ENCODE measurements around the gene HOXD9.

Gene HOXD9

DNA sequence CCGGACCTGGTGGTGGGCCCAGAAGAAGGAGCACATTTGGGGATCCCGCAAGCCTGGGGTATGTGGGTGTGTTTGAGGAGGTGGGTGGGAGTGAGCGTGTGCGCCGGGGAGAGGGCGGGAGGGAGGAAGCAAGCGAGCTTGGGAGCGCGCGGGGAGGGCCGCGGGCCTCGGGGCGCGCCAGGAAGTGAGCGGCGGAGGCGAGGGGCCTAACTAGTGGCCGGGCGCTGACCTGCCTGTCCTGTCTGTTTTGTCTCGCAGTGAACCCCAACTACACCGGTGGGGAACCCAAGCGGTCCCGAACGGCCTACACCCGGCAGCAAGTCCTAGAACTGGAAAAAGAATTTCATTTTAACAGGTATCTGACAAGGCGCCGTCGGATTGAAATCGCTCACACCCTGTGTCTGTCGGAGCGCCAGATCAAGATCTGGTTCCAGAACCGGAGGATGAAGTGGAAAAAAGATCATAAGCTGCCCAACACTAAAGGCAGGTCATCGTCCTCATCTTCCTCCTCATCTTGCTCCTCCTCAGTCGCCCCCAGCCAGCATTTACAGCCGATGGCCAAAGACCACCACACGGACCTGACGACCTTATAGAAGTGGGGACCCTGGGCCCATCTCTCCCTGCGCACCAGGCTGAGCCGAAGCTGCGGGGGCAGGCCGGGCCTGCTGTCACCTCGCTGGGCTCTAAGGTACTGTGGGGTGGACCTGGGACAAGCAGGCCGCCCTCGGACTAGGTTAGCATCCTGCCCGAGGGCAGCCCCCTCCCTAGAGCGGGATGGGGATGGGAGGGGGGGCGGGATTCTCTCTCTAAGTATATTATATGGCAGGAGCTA is 30.0 kb downstream of the HOXD9 start:
- DNase-seq (ENCODE audit: low read depth in 2 of 2): no peak

DNA sequence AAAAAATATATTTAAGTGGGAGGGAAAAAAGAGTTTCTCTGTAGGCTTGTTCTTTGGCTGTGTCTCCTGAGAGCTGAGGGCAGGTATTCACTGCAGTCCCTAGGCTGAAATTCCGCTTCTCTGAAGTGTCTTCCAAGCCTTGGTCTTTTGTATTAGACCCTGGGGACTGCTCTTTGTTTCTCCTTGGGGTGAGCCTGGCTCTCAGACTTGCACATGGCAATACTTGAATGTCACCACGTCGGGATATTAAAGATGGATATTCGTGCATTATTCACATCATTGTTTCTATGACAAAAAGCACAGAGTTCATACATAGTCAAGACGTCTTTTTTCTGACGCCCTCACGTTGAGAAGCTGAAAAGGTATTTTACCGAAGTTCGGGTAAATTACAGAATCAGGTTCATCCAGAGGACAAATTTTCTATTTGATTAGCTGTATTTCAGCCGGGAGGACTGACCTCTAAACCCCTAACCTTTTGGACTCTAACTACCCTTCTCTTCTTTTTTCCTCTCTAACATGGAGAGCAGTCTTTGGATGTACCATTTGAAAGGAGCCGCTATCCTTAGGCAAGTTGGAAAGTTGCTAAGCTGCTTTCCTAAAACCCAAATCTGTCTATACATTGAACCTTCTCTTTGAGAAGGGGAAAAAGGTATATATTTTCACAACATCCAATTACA is 32.2 kb downstream of the HOXD9 start:
- DNase-seq (ENCODE audit: low read depth in 2 of 2): no peak

DNA sequence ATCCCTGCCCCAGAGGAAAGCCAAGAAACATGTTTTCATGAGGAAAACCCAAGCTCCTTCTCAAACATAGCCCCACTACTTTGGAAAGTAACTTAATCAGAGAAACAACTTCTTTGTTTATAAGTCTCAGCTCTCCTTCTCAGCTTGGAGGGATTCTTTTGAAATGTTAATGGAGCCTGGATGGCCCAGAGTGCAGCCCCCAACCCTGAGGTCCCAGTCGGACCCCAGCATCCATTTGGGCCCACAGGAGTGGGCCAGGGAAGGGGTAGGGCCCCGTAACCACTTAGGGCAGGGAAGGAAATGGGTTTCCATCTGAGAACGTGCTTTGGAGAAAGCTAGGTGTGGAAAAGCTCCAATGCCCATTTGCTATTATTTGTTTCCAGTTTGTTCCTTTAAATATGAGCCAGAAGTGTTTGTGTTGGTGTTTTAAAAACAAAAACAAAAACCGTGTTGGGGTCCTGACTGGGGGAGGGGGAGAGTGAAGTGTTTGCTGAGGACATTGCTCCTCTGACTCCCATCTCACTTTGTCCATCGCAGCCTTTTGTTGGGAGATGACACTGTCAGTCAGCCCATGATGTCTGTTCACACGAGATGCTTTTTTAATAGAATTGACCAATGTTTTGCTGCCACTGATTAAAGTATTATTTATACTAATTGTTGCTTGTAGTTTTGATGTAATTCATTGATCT is 33.0 kb downstream of the HOXD9 start:
- DNase-seq (ENCODE audit: low read depth in 2 of 2): no peak

DNA sequence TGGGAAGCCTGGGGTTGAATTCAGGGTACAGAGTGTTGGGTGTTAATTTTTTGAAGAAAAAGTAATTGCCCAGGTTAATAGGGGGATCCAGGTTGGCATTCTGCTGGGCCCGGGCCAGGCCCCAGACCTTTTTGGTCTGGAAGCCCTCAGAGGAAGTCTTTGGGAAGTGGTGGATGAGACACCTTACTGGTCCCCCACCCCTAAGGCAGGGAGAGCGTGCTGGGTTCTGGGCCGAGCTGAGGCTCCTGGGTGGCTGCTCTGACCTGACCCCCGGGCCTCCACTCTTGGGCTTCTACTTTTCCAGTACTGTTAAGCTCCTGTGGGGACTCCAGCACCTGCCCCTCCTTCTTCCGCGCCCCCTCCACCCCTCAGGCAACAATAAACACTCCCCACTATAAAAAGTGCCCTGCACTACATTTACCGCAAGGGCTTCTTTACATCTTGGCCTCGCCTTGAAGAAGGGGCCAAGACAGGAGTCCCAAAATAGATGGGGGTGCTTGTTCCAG is 33.8 kb downstream of the HOXD9 start:
- no peak for DNase-seq (ENCODE audit: low read depth in 2 of 2)

DNA sequence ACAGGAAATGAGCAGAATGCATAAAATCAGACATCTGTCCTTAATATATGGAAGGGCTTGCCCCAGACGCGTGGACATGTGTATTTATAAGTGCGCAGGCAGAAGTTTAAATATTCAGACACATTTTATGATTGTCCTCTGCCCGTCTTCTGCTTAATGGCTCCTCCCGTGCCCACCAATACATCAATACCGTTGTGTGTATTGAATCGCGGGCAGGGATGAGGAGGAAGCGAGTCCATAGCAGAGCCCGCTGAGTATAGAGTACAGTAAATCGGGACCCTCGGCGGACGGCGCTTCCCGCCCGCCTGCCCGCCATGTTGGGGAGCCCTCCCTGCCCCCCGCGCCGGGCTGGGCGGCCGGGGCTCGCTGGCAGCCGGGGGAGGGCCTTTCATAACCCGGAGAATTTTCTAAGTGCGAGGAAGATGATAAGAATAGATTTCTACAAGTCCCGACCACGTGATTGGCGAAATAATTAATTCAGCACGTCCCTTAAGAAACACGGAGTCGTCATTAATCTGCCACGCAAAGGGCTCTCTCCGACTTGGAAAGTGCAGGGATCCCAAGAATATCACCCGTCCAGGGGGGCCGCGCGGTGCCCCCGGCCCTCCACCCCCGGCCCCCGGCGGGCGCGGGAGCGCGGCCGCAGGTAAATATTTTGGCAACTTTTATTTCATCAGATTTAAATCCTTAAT is 34.4 kb downstream of the HOXD9 start, which contains the start of gene HOXD3:
HOXD3 (plus strand) TSS at position 501 of the 692 bp plus-strand sequence. CDS start 11,808 bp downstream, outside the sequence.
- DNase-seq (ENCODE audit: low read depth in 2 of 2): no peak

DNA sequence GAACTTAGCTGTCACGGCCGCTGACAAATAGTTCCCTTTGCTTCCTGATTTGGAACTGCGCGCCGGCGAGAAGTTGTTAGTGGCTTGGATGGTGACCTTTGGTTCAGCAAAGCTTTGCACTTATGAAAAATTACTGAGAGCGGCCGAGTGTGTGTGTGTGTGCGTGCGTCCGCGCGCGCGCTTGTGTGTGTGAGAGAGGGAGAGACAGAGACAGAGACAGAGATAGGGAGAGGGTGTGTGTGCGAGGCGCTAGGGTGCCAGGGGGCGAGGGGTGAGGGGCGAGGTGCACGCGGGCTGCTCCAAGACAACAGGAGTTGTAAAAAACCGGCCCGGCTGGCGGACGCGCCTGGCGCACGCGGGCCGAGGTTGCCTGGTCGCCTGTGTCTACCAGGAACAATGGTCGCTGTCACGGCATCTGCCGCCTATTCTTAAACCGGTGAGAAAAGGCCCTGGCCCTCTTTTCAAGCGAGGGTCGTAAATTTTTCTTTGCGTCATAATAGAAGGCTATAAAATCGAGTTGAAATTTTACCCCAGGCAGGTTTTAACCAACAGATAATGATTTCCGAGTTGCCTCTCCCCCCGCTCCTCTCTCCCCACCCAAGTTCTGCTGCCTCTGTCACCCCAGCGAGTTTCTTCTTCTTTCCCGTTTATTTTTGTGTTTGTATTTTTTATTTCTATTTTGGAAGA is 35.1 kb downstream of the HOXD9 start:
- DNase-seq (ENCODE audit: low read depth in 2 of 2): no peak

DNA sequence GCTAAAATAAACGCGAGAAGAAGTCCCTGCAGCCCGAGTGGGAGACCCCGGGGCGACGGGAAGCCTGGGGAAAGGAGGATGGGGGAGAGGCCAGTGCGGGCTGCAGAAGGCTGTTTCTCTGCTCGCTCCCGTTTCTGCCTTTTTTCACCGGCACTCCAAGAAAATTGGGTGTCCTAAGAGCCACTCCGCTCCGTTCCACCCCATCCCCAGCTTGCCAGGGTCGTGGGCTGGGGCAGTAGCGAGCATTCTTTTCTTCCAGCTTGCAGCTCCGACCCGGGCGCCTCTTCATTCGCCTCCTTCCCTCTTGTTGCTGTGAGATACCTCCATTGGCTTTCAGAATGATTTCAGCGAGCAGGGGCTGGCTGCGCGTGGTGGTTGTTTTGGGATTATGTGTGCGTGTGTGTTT is 35.7 kb downstream of the HOXD9 start:
- no peak for DNase-seq (ENCODE audit: low read depth in 2 of 2)

DNA sequence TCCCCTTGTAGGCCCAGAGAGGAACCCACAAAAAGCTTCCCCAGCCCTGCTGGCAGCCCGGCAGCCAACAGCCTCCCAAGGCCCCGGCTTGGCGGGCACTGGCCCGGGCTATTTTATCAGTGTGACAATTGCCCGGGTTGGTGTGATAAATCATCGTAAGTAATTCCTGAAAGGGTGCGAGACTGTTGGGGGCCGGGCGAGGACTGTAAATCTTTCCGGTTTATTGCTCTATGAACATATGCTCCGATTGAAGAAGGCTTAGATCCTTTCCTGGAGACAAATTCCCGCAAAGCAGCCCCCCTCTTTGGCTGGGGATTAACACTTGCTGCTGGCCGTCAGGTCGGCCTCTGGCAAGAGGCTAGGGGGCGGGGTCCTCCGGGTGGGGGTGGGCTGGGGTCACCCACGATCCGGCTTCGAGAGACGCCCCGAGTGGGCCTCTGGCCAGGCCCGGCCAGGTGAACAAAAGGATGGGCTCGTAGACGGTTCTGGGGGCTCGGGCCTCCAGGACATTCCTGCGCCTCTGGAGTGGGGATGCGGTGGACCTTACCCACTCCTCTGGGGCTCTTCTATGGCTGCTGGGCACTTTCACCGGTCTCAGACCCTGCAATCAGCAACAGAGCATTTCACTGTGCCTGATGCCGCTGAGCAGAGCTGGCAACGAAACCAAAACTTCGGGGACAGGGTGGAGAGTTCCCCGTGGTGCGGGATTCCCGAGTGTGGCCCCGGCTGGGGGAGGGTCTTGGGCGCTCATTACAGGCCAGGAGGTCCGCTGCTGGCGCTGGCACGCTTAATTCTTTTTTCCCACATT is 36.5 kb downstream of the HOXD9 start:
- DNase-seq (ENCODE audit: low read depth in 2 of 2): no peak

DNA sequence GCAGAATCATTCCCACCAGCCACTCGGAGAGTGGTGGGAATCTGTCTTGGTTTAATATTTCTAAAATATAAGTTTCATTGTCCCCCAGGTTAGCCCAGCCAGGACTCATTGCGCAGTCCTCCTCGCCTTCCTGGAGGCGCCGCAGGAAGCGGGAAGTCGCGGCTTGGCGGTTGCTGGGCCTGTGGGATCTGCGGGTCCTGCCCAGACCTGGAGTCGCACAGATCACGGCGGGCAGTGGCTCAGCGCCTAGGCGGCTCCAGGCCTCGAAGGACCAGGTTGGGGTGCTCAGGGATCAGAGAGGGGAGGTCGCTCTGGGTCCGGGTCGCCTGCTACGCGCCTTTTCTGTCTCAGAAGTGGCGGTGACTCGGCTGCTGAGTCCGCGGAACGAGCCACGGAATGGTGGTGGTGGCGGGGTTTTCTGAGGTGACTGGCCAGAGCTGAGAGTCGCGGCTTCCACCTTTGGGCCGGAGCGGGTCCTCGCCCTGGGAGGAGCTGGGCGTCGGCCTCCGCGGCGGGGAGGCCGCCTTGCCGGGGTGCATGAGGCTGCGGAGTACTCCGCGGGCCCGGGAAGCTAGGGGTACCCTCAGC is 37.2 kb downstream of the HOXD9 start:
- DNase-seq (ENCODE audit: low read depth in 2 of 2): no peak

DNA sequence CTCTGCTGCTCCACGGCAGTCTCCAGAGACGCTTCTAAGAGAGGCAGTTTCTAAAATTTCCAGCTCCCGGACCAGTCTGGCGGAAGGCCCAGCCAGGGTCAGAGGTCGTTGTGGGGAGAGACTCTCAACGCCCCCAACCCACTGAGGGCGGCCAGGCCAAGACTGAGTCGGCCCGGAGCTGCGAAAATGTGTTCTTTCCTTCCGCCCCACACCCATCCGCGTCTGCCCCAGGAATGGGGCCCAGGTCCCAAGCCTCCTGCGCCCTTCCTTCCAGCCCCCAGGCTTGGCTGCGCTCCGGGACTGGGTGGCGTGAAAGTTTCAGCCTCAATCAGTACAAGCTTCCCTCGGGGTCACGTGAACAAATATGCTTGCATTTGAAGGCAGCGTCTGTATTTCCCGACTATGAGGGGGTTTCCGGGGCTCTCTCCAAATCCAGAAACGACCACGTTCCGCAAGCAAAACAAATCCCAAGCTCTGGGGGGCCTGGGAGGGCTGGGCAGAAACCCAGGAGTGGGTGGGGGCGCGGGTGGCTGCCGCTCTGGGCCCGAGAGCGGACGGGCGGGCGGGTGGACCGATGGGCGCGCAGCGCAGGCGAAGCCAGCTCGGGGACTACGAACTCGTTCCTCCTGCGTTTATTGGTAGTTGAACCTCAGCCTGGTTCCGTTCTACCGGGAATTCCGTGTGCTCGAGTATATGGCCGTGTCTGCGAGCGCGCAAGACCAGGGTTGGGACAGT is 37.9 kb downstream of the HOXD9 start:
- no peak for DNase-seq (ENCODE audit: low read depth in 2 of 2)

DNA sequence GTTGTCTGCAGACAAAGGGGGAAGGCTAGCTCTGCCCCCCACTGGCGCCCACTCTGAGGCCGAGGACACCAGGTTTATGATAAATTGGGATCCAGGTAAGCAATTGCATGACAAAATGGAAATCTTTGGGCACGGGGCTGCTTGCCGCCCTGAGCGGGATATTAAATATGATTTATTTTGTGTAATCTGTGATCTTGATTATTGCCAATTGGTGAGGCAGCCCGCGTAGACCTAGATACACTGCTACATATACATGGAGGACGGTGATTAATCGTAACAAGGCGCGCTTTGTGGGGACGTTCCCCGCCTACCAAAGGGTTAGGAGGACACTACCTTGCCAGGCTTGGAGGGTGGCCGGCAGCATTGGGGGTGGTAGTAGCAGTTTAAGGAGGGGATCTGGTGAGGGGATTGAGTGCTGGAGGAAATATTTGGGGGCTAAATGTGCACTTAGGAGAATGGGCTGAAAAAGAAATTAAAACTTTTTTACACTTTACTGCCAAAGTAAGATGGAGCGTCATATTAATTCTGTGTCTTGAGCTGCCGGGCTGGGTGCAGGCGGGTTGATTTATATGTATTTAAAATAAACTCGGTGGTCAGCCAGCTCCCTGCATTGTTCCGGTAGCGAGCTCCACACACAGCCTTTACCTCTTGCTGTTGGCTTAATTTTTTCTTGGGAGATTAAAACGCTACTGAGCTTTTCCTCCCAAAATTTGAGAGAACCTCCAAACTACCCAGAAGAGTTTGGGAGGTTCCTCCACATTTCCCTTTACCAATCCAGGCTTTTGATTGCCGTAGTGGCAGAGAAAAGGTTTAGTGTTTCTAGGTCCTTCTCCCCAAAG is 38.7 kb downstream of the HOXD9 start:
- no peak for DNase-seq (ENCODE audit: low read depth in 2 of 2)

DNA sequence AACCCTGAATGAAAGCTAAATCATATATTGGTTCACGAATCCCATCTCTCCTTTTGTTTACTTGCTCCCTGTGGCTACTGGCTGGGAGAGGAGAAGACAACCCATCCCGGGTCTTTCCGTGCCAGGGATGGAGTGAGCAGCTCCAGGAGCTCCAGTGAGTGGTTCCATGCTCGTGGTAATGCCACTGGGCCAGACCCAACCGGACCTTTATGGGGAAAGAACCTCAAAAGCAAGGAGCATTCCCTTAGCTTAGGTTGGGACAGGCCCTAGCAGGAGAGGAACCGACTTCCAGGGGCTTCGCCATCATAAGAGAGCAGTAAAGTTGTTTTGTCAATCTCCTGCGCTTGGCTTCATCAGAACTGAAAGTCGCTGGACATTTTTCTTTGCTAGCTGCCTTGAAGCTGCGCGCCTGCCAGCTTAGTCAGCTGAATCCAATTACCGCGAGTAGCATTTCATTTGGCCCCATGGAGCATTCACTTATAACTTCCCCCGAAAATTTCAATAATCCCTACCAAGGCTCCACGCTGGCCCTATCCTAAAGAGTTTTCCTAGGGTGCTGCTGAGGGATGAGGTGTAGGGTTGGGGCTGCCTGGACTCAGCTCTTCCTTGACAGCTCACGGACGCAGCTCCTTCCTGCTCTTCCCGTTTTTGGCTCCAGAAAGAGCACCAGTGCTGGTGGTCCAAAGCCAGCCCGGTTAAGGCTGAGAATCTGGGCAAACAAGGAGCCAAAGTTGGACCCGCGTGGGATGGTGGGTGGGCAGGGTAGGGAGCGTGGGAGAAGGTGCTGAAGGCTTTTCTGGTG is 39.5 kb downstream of the HOXD9 start:
- no peak for DNase-seq (ENCODE audit: low read depth in 2 of 2)

DNA sequence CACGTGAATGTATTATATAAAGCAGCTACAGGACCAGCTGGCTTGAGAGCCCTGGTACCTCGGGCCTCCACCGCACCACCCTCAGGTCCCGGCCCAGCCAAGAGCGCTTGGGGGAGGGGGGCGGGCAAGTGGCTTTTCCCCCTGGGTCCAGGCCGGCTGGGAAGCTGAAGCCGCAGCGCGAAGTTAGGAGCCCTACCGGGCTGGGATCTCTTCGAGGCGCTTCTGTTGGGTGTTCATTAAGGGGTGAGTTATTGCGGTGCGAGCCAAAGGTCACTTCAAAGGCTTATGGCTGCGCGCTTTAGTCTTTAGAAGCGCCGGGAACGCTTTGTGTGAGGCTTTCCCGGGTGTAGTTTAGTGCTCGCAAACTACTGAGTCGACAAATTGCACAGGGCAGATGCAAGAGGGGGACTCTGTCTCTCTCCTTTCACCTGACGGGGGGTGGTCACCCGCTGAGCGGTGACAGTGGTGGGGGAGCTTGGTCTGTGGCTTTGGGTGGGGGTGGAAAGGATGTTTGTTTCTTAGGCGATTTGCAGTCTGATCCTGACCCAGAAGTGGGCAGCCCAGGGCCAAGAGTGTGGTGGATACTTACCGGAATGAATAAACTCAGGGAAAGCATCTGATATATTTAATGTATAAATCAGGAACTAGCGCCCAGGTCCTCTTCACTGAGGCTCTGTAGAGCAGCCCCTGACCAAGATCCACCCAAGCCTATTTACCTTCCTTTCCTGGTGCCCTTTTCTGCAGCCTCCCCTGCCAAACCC is 40.6 kb downstream of the HOXD9 start:
- no peak for DNase-seq (ENCODE audit: low read depth in 2 of 2)

DNA sequence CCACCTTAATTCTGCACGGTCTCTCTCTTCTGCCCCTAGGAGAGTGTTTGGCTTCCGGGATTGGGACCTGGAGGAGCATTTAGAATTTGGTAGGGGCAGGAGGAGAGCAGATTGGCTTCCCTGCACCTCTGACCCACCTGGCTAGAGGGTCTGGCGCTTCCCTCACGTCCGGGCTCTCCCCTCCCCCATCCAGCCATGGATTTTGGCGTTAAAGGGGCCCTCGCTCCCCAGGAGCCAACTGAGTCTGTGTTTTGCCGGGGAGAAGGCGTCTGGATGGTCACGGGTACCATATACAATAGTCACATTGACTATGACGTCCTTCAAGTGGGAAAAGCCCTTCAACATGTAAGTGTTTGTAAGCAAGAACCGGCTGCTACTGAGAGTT is 41.1 kb downstream of the HOXD9 start:
- DNase-seq (ENCODE audit: low read depth in 2 of 2): no peak

DNA sequence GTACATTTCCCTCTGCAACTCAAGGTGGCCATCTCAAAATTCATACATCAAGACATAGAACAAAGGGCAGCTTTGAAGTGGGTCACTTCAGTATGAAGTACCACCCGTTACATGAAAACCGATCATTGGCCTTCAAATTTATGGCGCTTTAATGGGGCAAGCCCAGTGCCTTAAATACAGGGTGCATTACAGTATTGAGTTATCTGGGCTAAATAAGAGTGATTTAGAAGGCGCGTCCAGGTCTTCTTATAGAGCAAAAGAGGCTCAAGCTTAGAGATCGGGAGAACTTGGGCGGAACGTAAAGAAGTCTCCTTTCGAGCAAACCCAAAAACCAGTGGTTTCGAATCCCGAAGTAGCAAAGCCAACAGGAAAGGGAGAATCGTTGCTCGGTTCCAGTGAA is 41.7 kb downstream of the HOXD9 start:
- DNase-seq (ENCODE audit: low read depth in 2 of 2): no peak

DNA sequence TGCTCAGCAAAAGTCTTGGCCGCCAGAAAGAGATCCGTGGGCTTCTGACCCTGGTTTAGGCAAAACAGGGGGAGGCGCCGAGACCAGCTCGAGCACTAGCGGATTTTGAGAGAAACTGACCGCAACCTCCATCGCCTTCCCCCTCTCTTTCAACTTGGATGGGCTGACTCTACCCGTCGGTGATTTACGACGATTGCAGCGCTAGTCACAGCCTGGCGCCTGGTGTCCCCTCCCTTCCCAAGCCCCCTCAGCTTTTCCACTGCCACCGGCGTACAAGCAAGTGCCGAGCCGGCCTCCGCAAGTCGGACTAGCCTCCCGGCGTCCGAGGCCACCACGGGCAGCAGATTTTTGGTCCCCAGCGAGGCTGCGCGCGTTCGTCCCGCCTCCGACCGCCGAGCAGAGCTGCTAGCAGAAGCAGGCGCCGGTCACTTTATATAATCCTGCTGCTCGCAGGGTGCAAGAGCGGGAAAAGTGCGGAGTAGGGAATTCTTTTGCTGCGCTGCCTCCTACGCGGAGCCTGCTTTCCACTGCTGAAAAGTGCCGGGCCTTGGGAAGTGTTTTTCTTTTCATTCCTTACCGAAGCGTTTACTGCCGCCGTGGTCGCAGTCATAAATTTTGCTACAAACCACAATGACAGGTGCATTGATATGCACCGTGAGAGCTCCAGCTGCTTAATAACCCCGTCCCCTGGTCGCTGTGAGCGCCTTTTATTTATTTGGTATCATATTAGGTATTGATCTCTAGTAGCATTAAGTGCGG is 42.3 kb downstream of the HOXD9 start:
- DNase-seq (ENCODE audit: low read depth in 2 of 2): no peak

All from activated CD4-positive, alpha-beta T cell treated with anti-CD3 and anti-CD28 coated beads for 24 hours (primary cell).